HepG2 (cell line): ENCODE measurements around the gene NLE1. TPM values are rescaled to one million over a fixed set of nuclear protein-coding genes. Genes with fewer than 3 reads are reported as not detected.

ENCODE experiments used
- CCDC6 ChIP-seq: sonication (generic); formaldehyde crosslinking; IDR thresholded peaks from 2 replicates; pipeline ENCODE4 v1.8.1; 2022; ENCODE audit warnings: mild to moderate bottlenecking, missing genetic modification reagents, moderate library complexity
- GABPB1 ChIP-seq: IDR thresholded peaks from 2 replicates; pipeline ENCODE4 v1.6.1; 2016; ENCODE audit warnings: mild to moderate bottlenecking, missing genetic modification reagents, moderate library complexity, missing compliant biosample characterization
- JUND ChIP-seq: sonication (generic); formaldehyde crosslinking; IDR thresholded peaks from 2 replicates; pipeline ENCODE4 v1.8.0; 2022; ENCODE audit warnings: mild to moderate bottlenecking, missing genetic modification reagents
- KLF12 ChIP-seq: sonication (generic); formaldehyde crosslinking; IDR thresholded peaks from 2 replicates; pipeline ENCODE4 v1.4.0; 2020; ENCODE audit warnings: missing genetic modification reagents, borderline replicate concordance
- MYNN ChIP-seq: sonication (generic); formaldehyde crosslinking; IDR thresholded peaks from 2 replicates; pipeline ENCODE4 v1.4.0; 2020; ENCODE audit warnings: mild to moderate bottlenecking, low read depth, missing genetic modification reagents
- POGZ ChIP-seq: sonication (generic); formaldehyde crosslinking; IDR thresholded peaks from 2 replicates; pipeline ENCODE4 v1.4.0; 2020; ENCODE audit warnings: mild to moderate bottlenecking, missing genetic modification reagents
- RBAK ChIP-seq: sonication (generic); formaldehyde crosslinking; IDR thresholded peaks from 2 replicates; pipeline ENCODE4 v1.5.1; 2020; ENCODE audit warnings: mild to moderate bottlenecking, missing genetic modification reagents
- SIX1 ChIP-seq: sonication (generic); formaldehyde crosslinking; IDR thresholded peaks from 2 replicates; pipeline ENCODE4 v1.4.0; 2020; ENCODE audit warnings: missing genetic modification reagents, borderline replicate concordance
- ZBTB7A ChIP-seq: sonication (generic); formaldehyde crosslinking; IDR thresholded peaks from 2 replicates; pipeline ENCODE4 v1.8.0; 2022; ENCODE audit warnings: mild to moderate bottlenecking, missing genetic modification reagents
- ZFP41 ChIP-seq: sonication (generic); formaldehyde crosslinking; IDR thresholded peaks from 2 replicates; pipeline ENCODE4 v1.4.0; 2020; ENCODE audit warnings: mild to moderate bottlenecking, missing genetic modification reagents, borderline replicate concordance
- ZMYM4 ChIP-seq: sonication (generic); formaldehyde crosslinking; IDR thresholded peaks from 2 replicates; pipeline ENCODE4 v1.8.1; 2023; ENCODE audit warnings: mild to moderate bottlenecking, missing genetic modification reagents
- ZNF234 ChIP-seq: sonication (generic); formaldehyde crosslinking; conservative IDR thresholded peaks from 2 replicates; pipeline ENCODE4 v1.5.1; 2020; ENCODE audit warnings: mild to moderate bottlenecking, missing genetic modification reagents
- ZNF296 ChIP-seq: sonication (generic); formaldehyde crosslinking; conservative IDR thresholded peaks from 2 replicates; pipeline ENCODE4 v1.5.0; 2020; ENCODE audit warnings: mild to moderate bottlenecking, missing genetic modification reagents
- ZNF343 ChIP-seq: sonication (generic); formaldehyde crosslinking; IDR thresholded peaks from 2 replicates; pipeline ENCODE4 v1.4.0; 2020; ENCODE audit warnings: mild to moderate bottlenecking, missing genetic modification reagents
- ZNF510 ChIP-seq: sonication (generic); formaldehyde crosslinking; IDR thresholded peaks from 2 replicates; pipeline ENCODE4 v1.4.0; 2020; ENCODE audit warnings: low read depth, mild to moderate bottlenecking, missing genetic modification reagents
- ZNF563 ChIP-seq: sonication (generic); formaldehyde crosslinking; IDR thresholded peaks from 2 replicates; pipeline ENCODE4 v1.8.0; 2022; ENCODE audit warnings: mild to moderate bottlenecking, moderate library complexity, missing genetic modification reagents
- polyA plus RNA-seq, 8 experiments: library from polyadenylated mRNA; depleted of rRNA in 3 of 8; stranded (reverse) in 7 of 8; unstranded in 1 of 8; fragments of >200 nt; fragmentation: Illumina TruSeq in 4 of 8; extraction: Trizol in 4 of 8; gene quantifications; 2 replicates each; pipeline versions ENCODE4 v1.2.1 to v1.2.3, GENCODE V29; 2011 to 2016; ENCODE audit warnings: low read depth in 4 of 8, missing spikeins in 1 of 8, mixed read lengths in 1 of 8; ENCODE audit not compliant: insufficient read depth in 1 of 8
- total RNA-seq, 5 experiments: library from RNA; depleted of rRNA; stranded (reverse); fragments of >200 nt; fragmentation: Illumina TruSeq; extraction: Trizol; gene quantifications; 2 replicates each; pipeline ENCODE4 v1.2.3, GENCODE V29; 2016; ENCODE audit warnings: low read depth in 1 of 5
- TF ChIP-seq, protein P1 (sequence below): sonication (generic); formaldehyde crosslinking; IDR thresholded peaks from 2 replicates; pipeline ENCODE4 v1.9.0; 2022; ENCODE audit warnings: missing genetic modification reagents, mild to moderate bottlenecking, borderline replicate concordance
- TF ChIP-seq, protein P2 (sequence below): sonication (generic); formaldehyde crosslinking; IDR thresholded peaks from 2 replicates; pipeline ENCODE4 v1.4.0; 2020; ENCODE audit warnings: missing genetic modification reagents
- TF ChIP-seq, protein P3 (sequence below): sonication (generic); formaldehyde crosslinking; IDR thresholded peaks from 2 replicates; pipeline ENCODE4 v1.4.0; 2020; ENCODE audit warnings: mild to moderate bottlenecking, missing genetic modification reagents
- TF ChIP-seq, protein P4 (sequence below): sonication (generic); formaldehyde crosslinking; IDR thresholded peaks from 2 replicates; pipeline ENCODE4 v1.4.0; 2020; ENCODE audit warnings: mild to moderate bottlenecking, missing genetic modification reagents
- TF ChIP-seq, protein P5 (sequence below): sonication (generic); formaldehyde crosslinking; IDR thresholded peaks from 2 replicates; pipeline ENCODE4 v1.5.0; 2020; ENCODE audit warnings: mild to moderate bottlenecking, missing genetic modification reagents, borderline replicate concordance

Gene NLE1
- total and polyA plus RNA-seq, 2 of the 13 experiments (the other 11 are each of a cell fraction or from before 2014, with no cell fraction given) = 20.3 to 34.5 TPM

DNA sequence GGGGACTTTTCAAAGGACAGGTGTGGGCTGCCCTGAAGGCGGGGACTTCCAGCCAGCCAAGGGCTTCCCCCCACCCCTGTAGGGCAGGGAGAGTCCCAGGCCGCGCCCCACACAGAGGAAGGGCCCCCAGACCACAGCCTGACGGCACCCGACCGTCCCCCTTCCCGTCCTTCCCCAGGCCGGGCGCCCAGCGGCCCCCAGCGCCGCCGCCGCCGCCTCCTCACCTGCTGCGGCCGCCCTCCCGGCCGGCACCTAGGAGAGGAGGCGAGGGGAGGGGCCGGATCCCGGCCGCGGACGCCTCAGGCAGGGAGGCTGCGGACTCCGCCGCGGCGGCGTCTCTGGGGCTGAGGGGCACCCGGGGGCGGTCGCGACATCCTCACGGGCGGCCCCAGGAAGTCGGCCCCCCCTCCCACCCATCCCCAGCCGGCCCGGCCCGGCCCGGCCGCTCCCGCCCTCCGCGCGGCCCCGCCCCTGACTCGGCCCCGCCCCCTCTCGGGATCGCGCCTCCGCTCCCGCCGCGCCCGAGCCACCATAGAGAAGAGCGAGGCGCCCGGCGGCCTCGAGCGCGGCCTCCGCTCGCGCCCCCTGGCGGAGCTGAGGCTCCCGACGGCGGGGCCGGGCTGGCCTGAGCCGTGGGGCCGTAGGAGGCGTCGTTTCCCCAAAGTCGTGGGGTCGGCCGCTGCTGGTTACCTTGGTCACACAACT lies 53.1 kb downstream of the NLE1 start (continued):
- TF ChIP-seq ZNF343 (CRISPR knock-in tag) (no peak), ZNF296 (CRISPR knock-in tag) (no peak), ZNF234 (0 out of 2 replicates have a peak, but pooled peaks have one; percentile 45), MYNN (CRISPR knock-in tag) (no peak), ZNF510 (CRISPR knock-in tag) (no peak), ZFP41 (CRISPR knock-in tag) (no peak), JUND (CRISPR knock-in tag) (no peak), SIX1 (no peak), GABPB1 (CRISPR knock-in tag) (peak; percentile 77; the same call in 1 of the 2 replicates), ZNF563 (peak; percentile 59), KLF12 (CRISPR knock-in tag) (peak; percentile 65; the same call in 1 of the 2 replicates), POGZ (CRISPR knock-in tag) (peak; percentile 50; the same call in 1 of the 2 replicates), RBAK (no peak), ZMYM4 (CRISPR knock-in tag) (peak; percentile 68; the same call in 1 of the 2 replicates), CCDC6 (no peak; the same call in 1 of the 2 replicates), ZBTB7A (CRISPR knock-in tag) (0 out of 2 replicates have a peak, but pooled peaks have one; percentile 1)
- TF ChIP-seq, protein P1, sequence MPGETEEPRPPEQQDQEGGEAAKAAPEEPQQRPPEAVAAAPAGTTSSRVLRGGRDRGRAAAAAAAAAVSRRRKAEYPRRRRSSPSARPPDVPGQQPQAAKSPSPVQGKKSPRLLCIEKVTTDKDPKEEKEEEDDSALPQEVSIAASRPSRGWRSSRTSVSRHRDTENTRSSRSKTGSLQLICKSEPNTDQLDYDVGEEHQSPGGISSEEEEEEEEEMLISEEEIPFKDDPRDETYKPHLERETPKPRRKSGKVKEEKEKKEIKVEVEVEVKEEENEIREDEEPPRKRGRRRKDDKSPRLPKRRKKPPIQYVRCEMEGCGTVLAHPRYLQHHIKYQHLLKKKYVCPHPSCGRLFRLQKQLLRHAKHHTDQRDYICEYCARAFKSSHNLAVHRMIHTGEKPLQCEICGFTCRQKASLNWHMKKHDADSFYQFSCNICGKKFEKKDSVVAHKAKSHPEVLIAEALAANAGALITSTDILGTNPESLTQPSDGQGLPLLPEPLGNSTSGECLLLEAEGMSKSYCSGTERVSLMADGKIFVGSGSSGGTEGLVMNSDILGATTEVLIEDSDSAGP (CRISPR knock-in tag) = peak; percentile 30
- TF ChIP-seq, protein P2, sequence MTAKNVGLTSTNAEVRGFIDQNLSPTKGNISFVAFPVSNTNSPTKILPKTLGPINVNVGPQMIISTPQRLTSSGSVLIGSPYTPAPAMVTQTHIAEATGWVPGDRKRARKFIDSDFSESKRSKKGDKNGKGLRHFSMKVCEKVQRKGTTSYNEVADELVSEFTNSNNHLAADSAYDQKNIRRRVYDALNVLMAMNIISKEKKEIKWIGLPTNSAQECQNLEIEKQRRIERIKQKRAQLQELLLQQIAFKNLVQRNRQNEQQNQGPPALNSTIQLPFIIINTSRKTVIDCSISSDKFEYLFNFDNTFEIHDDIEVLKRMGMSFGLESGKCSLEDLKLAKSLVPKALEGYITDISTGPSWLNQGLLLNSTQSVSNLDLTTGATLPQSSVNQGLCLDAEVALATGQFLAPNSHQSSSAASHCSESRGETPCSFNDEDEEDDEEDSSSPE = peak; percentile 58
- TF ChIP-seq, protein P3, sequence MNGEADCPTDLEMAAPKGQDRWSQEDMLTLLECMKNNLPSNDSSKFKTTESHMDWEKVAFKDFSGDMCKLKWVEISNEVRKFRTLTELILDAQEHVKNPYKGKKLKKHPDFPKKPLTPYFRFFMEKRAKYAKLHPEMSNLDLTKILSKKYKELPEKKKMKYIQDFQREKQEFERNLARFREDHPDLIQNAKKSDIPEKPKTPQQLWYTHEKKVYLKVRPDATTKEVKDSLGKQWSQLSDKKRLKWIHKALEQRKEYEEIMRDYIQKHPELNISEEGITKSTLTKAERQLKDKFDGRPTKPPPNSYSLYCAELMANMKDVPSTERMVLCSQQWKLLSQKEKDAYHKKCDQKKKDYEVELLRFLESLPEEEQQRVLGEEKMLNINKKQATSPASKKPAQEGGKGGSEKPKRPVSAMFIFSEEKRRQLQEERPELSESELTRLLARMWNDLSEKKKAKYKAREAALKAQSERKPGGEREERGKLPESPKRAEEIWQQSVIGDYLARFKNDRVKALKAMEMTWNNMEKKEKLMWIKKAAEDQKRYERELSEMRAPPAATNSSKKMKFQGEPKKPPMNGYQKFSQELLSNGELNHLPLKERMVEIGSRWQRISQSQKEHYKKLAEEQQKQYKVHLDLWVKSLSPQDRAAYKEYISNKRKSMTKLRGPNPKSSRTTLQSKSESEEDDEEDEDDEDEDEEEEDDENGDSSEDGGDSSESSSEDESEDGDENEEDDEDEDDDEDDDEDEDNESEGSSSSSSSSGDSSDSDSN (CRISPR knock-in tag) = peak; percentile 53; the same call in 1 of the 2 replicates
- TF ChIP-seq, protein P4, sequence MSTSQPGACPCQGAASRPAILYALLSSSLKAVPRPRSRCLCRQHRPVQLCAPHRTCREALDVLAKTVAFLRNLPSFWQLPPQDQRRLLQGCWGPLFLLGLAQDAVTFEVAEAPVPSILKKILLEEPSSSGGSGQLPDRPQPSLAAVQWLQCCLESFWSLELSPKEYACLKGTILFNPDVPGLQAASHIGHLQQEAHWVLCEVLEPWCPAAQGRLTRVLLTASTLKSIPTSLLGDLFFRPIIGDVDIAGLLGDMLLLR (CRISPR knock-in tag) = 0 out of 2 replicates have a peak, but pooled peaks have one; percentile 15
- TF ChIP-seq, protein P5, sequence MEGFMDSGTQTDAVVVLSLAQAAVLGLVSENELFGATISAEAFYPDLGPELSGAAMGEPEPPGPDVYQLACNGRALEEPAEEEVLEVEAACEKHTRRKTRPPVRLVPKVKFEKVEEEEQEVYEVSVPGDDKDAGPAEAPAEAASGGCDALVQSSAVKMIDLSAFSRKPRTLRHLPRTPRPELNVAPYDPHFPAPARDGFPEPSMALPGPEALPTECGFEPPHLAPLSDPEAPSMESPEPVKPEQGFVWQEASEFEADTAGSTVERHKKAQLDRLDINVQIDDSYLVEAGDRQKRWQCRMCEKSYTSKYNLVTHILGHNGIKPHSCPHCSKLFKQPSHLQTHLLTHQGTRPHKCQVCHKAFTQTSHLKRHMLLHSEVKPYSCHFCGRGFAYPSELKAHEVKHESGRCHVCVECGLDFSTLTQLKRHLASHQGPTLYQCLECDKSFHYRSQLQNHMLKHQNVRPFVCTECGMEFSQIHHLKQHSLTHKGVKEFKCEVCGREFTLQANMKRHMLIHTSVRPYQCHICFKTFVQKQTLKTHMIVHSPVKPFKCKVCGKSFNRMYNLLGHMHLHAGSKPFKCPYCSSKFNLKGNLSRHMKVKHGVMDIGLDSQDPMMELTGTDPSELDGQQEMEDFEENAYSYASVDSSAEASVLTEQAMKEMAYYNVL = 0 out of 2 replicates have a peak, but pooled peaks have one; percentile 8
